GM12872 (cell line): ENCODE data around the gene SEPTIN3.

Experiments
- CTCF ChIP-seq: IDR thresholded peaks from 3 replicates; pipeline ENCODE4 v1.5.1; 2011; ENCODE audit warnings: low read depth, mild to moderate bottlenecking, low read length, moderate library complexity; ENCODE audit not compliant: insufficient read depth

Gene SEPTIN3

GRCh38 chr22:41969110-41969646 is at the start of gene SEPTIN3:
SEPTIN3 (plus strand) TSS chr22:41969443; CDS start chr22:41971493, 2,050 bp downstream.
- TF ChIP-seq CTCF = no peak

GRCh38 chr22:41920271-41920976 is 48.8 kb upstream of the SEPTIN3 start:
- TF ChIP-seq CTCF = no peak

GRCh38 chr22:41922328-41922727 is 46.9 kb upstream of the SEPTIN3 start:
- no peak for TF ChIP-seq CTCF

GRCh38 chr22:41922940-41923594 is 46.2 kb upstream of the SEPTIN3 start:
- TF ChIP-seq CTCF = no peak

GRCh38 chr22:41923595-41924276 is 45.5 kb upstream of the SEPTIN3 start:
- no peak for TF ChIP-seq CTCF

- peak; percentile 78; the same call in 2 of the 3 replicates for TF ChIP-seq CTCF
Measured at GRCh38 chr22:41925783-41926460, 43.3 kb upstream of the SEPTIN3 start.

- no peak for TF ChIP-seq CTCF
Measured at GRCh38 chr22:41927813-41928212, 41.4 kb upstream of the SEPTIN3 start.
